ENCODE measurements around the gene REC114.

- TF ChIP-seq POLR2AphosphoS5 (IDR thresholded peaks at IDR 0.05; ENCODE audit: insufficient read depth, low read depth, low read length) (no peak), CTCF (IDR thresholded peaks at IDR 0.05; ENCODE audit: extremely low read depth in 1 of 2, insufficient read depth in 1 of 2, low read depth in 1 of 2, low read length in 2 of 2) (no peak), EZH2 (IDR thresholded peaks at IDR 0.05; ENCODE audit: borderline replicate concordance, low read depth, low read length, severe bottlenecking) (no peak), MYC (IDR thresholded peaks at IDR 0.05; ENCODE audit: low read depth, low read length) (no peak), MAX (IDR thresholded peaks at IDR 0.05; ENCODE audit: insufficient read depth, insufficient read length) (no peak)
Measured at GRCh38 chr15:73573037-73573436, 130.1 kb downstream of the REC114 start.
